Frontal cortex (tissue), 4 donors: ENCODE measurements around the gene KIAA0408. TPM values are rescaled to one million over a fixed set of nuclear protein-coding genes. Genes with fewer than 3 reads are reported as not detected.

Source experiments
- DNase-seq, 2 donors: peaks; one replicate each; pipeline ENCODE4 v3.0.0; 2012; ENCODE audit warnings: low spot score in 2 of 2
- FAIRE-seq: peaks from 2 replicates; lab custom pipeline; 2012; peaks lifted over from hg19 to GRCh38; lab: Jason Lieb, UNC
- total RNA-seq: library from RNA; depleted of rRNA; stranded (reverse); fragments of >200 nt; gene quantifications from one replicate; pipeline ENCODE4 v1.2.3, GENCODE V29; 2014
- donor health status: control.
- donor health status: control.
- donor health status: control.

The KIAA0408 gene
- total RNA-seq, result 107 TPM

DNA sequence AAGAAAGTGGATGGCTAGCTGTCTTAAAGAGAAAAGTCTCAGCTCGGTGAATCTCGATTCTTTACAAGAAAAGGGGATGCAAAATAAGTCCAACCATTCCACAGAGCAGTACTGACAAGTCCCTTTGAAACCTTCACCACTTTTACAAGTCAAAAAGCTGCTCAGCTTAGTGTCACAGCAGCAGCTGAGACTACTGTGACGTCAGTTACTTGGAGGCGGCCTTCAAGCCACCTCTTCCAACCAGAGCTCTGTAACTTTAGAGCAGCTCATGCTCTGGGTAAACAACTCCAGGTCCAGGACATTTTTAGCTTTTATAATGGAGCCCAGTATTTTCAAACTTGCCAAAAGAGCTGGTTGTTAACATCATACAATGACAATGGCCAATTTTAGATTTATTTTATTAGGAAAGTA, at the start of gene KIAA0408:
Gene KIAA0408 (minus strand): TSS at position 159 of the 411 bp plus-strand sequence. CDS start 5,408 bp downstream, outside the sequence.
- FAIRE-seq (no peak), DNase-seq (no peak)

- FAIRE-seq (no peak), DNase-seq (no peak)
Observed at GRCh38 chr6:127506894-127507293, 47.7 kb upstream of the KIAA0408 start.

DNA sequence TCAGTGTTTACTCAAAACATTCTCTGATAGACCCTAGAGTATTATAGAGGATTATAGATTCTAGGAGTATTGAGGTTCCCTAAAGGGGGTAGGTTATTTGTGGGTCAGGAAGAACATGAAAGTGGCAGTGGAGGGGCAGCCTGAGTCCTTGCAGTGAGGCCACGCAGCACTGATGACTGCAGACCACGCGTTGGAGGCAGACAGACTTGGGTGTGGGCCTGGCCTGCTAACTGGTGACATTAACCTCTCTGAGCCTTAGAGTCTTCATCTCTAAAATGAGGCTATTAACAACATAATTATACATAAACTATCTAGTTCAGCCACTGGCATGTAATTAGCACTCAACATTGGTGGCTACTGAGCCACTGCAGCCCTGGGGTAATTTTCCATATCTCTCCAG, 43.8 kb upstream of the KIAA0408 start:
- no peak for DNase-seq
- FAIRE-seq, result no peak

- no peak for FAIRE-seq
- DNase-seq, result no peak
Observed at GRCh38 chr6:127497410-127497809, 38.2 kb upstream of the KIAA0408 start.

DNA sequence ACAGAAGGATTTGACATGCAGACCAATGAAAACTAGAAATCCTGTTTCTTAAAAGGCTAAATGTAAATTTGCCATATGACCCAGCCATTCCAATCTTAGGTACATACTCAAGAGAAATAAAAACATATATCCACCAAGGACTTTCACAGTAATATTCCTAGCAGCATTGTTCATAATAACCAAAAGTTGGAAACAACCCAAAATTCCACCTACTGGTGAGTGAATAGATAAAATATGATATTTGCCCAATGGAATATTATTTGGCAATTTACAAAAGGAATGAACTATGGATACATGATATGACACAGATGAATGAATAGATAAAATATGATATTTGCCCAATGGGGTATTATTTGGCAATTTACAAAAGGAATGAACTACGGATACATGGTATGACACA, 37.3 kb upstream of the KIAA0408 start:
- DNase-seq (no peak), FAIRE-seq (no peak)

GRCh38 chr6:127494240-127494767, 35.1 kb upstream of the KIAA0408 start:
- DNase-seq (no peak), FAIRE-seq (no peak)

GRCh38 chr6:127489248-127489647, 30.1 kb upstream of the KIAA0408 start:
- FAIRE-seq, result no peak

DNA sequence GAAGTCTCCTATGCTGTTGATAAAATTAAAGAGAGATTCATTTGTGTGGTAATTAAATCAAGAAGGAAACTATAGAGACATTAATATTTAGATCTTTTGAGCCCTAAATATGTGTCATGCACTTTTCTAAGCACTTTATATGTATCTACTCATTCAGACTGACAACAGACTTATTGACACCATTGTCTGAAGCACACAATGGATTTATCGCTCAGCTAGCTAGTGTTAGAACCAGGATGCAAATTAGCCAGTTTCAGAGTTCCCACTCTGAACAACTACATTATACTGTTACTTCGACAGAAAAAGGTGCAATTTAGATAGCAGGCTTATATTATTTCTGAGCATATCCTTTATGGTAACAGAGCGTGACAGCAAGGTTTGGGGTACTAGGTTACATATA, 27.7 kb upstream of the KIAA0408 start:
- FAIRE-seq (no peak), DNase-seq (no peak)

More at GRCh38 chr6:127489248-127489647, 30.1 kb upstream of the KIAA0408 start:
- DNase-seq, result no peak

GRCh38 chr6:127484212-127484863, 25.1 kb upstream of the KIAA0408 start:
- no peak for FAIRE-seq
- peak in 1 of 2 donors; percentile 15 for DNase-seq

DNA sequence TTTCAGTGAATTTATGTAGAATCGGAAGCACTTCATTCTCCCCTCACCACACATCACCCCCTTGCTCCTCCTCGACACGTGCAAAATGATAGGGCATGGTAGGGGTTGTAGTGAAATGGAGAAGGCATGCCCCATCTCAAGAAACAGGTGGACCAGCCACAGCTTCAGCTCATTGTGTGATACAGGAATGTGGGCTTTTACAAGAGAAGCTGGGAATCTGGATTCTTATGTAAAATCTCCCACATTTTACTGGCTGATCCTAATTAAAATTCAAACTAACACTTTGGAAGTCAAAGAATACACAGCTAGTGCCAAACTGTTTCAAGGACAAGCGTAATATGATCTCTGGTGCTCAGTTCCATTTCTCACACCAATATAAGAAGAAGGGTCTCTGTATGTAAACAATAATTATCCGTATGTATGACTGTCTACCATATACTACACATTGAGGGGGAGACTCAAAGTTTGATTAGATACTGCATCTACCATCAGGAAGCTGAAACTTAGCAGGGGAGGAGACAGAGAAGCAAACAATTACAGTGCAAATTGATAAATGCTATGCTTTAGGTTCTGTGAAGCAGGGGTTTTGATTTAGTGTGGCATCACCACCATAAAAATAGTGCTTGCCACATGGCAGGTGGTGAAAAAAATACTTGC, 24.3 kb upstream of the KIAA0408 start:
- FAIRE-seq (no peak), DNase-seq (no peak)

GRCh38 chr6:127482325-127482724, 23.1 kb upstream of the KIAA0408 start:
- DNase-seq (no peak), FAIRE-seq (no peak)

DNA sequence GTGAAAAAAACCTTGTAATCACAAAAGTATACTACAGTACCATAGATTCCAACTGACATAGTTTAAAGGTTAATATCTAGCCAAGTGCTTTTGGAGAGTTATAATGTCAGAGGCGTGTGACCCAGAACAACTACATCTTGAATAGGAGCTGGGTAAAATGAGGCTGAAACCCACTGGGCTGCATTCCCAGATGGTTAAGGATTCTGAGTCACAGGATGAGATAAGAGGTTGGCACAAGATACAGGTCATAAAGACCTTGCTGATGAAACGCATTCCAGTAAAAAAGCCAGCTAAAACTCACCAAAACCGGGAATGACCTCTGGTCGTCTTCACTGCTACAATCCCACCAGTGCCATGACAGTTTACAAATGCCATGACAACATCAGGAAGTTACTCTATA, 22.4 kb upstream of the KIAA0408 start:
- DNase-seq, result no peak
- FAIRE-seq, result no peak

DNA sequence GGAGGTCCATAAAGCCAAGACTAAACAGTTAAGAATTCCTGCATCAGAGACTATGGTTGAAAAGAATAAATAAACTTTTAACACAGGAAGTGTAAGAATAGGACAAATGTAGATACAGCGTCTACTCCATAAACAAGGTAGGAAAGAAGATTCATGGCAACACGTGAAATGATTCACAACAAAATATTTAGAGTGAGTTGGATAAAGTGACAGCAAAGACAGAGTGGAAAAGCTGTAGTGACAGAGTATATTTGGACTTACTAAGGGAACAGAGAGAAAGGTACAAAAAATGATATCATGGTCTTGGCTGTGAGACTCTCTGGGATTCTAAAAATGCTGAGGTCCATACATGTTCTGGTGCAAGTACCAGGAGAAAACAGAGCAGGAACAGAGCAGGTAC, 21.9 kb upstream of the KIAA0408 start:
- no peak for FAIRE-seq

GRCh38 chr6:127477658-127478057, 18.5 kb upstream of the KIAA0408 start:
- DNase-seq (no peak), FAIRE-seq (no peak)

More for the DNA sequence above, 21.9 kb upstream of the KIAA0408 start:
- no peak for DNase-seq

DNA sequence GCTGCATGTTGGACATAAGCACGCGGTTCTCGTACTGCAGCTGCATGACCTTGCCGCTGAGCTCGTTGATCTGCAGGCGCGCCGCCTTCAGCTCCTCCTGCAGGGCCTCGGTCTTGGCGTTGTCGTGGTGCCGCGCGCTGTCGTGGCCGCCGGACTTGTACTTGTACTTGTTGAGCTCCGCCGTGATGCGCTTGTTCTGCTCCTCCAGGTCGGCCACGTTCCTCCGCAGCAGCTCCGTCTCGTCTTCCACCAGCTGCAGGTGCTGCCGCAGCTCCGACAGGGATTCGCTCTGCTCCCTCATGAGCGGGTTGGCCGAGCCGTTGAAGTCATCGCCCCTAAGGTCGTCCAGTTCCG, 16.6 kb upstream of the KIAA0408 start:
- DNase-seq, result no peak
- no peak for FAIRE-seq

DNA sequence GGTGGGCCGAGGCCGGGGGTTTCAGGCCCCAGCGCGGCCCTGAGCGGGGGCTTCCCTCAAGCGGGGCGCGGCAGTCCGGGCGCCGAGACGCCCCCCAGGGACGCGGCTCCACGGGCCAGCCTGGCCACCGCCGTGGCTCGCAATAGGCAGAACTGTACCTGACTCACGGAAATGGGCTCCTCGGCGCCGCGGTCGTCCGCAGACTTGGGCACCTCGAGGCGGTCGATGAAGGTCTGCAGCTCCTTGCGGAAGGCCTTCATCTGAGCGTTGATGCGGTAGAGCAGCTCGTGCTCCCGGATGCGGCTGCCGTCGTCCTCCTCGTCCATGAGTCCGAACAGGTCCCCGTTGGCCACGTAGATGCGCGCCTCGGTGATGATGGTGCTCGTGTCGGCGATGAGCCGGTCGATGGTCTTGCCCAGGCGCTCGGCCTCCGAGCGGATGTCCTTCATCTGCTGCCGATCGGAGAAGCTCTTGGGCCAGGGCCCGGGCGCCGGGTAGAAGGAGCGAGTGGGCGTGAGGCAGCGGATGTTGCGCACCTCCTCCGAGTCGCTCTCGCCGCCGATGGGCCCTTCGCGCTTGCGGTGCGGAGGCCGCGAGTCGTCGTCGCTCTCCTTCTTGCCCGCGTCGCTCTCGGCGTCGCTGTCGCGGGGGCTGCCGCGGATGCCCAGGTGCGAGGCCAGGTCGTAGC, 16.1 kb upstream of the KIAA0408 start:
- DNase-seq (no peak), FAIRE-seq (no peak)

DNA sequence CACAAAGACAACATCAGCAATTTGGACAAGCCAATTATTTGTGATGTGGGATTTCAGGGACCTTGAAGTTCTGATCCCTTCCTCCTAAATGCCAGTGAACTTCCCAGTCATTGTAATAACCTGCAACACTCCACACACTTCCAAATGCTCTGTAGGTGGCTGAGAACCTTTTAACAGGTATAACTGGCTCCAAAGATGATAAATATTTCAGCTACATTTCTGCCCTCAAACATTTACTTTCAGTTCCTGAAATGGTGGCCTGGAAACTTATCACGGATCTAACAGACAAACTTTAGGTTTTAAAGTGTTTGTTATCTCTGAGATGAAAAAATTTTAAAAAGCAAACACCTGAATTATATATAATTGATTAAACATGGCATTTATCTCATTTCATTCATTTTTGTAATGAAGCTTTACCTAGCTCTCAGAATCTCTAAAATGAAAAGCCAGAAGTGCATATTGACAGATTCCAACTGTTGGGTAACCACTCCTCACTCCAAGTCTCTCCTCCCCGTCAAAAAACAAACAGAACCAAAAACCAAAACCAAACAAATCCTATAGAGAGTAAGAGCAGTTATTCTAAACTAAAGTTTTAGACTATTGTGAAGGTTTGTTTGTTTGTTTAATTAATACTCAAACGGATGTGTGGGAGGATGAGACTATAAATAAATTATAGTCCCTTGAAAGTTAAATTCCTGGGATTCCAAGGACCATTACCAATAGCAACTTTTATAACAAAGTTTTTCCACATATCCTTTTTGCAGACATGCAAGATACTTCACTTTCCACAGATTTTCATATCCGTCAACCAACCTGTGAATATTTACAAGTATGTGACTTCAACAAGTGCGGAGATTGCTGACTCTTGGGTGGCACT, 12.4 kb upstream of the KIAA0408 start:
- DNase-seq (no peak), FAIRE-seq (no peak)

DNA sequence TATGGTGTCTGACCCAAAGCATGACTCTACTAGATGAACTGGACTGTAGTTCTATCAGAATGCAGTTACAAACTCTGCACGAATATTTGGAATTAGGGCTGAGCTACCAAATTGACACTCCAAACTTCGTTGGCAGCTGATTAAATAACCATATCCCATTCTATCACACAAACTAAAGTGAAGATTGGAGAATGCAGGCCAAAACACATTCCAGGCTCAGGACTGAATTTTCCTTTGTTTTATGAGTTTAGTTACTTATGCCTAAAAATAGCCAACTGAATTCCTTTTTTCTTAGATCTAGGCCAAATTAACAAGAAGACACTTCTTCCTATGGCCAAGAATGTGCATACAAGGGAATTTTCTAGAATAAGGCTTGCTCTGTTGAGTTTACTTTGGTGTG, 9.7 kb upstream of the KIAA0408 start:
- DNase-seq, result no peak
- no peak for FAIRE-seq

- no peak for DNase-seq
- FAIRE-seq, result no peak
Observed at GRCh38 chr6:127466416-127466815, 7.2 kb upstream of the KIAA0408 start.

GRCh38 chr6:127464881-127465459, 5.8 kb upstream of the KIAA0408 start:
- DNase-seq (peak in 1 of 2 donors; percentile 51), FAIRE-seq (no peak)
